ENCODE results near the gene CRISPLD2.

The CRISPLD2 gene

DNA sequence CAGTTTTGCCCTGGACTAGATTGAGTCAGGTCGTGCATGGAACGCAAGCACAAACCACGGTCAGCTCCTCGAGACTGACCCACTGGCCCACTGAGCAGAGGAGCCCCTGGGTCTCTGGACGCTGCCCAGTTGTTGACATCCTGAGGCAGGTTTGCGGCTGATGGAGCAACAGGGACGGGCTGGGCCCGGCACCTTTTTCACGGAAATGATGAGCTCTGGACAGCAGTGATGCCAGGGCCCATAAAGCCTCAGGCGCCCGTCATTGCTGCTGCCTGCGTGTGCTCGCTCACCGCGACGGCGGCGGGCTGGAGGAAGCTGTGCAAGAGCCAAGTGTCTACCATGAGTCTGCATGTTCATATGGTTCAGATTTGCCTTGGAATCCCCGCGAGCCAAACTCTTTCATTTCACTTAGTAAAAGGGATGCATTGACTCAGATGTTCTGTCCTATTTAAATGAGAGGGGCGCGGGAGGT lies 30.8 kb upstream of the CRISPLD2 start:
- Histone ChIP-seq H2AFZ (ENCODE audit: low read length) (no peak overlapping the region), H3K36me3 (replicated peaks; ENCODE audit: insufficient read depth, low read length) (no peaks in the 10 kb centered on the region), H3K27me3 (replicated peaks; ENCODE audit: insufficient read depth, low read length) (no peaks in the 10 kb centered on the region), H3K4me1 (ENCODE audit: low read length) (no peaks in the 10 kb centered on the region), H4K20me1 (ENCODE audit: insufficient read depth, low read length) (no peaks in the 10 kb centered on the region), H3K4me2 (ENCODE audit: low read depth, low read length) (no peak overlapping the region), H3K9me2 (replicated peaks; ENCODE audit: insufficient read depth, low read length) (no peaks in the 10 kb centered on the region), H3K79me2 (ENCODE audit: low read length) (no peaks in the 10 kb centered on the region), H3K4me3 (ENCODE audit: low read length) (no peak overlapping the region), H3K27ac (ENCODE audit: low read length) (no peak overlapping the region), H3K9ac (ENCODE audit: low read length) (no peak overlapping the region), H3K9me3 (replicated peaks; ENCODE audit: insufficient read depth, low read length) (no peaks in the 10 kb centered on the region), H3F3A (ENCODE audit: insufficient read depth, low read length) (no peaks in the 10 kb centered on the region)
- no peak for DNase-seq
- TF ChIP-seq EZH2 (optimal IDR thresholded peaks at IDR 0.05; ENCODE audit: low read depth, low read length) (no peak), EZH2phosphoT487 (IDR thresholded peaks at IDR 0.05; ENCODE audit: low read length) (no peak)
- TF ChIP-seq, protein P1, sequence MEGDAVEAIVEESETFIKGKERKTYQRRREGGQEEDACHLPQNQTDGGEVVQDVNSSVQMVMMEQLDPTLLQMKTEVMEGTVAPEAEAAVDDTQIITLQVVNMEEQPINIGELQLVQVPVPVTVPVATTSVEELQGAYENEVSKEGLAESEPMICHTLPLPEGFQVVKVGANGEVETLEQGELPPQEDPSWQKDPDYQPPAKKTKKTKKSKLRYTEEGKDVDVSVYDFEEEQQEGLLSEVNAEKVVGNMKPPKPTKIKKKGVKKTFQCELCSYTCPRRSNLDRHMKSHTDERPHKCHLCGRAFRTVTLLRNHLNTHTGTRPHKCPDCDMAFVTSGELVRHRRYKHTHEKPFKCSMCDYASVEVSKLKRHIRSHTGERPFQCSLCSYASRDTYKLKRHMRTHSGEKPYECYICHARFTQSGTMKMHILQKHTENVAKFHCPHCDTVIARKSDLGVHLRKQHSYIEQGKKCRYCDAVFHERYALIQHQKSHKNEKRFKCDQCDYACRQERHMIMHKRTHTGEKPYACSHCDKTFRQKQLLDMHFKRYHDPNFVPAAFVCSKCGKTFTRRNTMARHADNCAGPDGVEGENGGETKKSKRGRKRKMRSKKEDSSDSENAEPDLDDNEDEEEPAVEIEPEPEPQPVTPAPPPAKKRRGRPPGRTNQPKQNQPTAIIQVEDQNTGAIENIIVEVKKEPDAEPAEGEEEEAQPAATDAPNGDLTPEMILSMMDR (IDR thresholded peaks at IDR 0.05; ENCODE audit: low read length): no peak

DNA sequence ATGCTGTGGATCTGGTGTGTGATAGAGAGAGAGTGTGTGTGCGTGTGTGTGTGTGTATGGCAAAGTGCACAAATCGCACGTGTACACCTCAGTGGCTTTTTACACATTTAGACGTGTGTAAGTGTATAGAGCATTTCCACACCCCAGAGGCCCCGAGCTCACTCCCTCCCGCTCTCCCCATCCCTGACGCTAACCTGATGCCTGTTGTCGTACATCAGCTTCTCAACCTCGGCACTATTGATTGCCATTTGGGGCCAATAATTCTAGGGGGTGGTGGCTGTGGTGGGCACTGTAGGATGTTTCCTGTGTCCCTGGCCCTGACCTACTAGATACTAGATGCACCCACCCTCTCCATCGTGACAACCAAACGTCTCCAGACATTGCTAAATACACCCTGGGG lies 30.4 kb upstream of the CRISPLD2 start:
- Histone ChIP-seq H3K27me3 (replicated peaks; ENCODE audit: insufficient read depth, low read length) (no peaks in the 10 kb centered on the region), H3K9me3 (replicated peaks; ENCODE audit: insufficient read depth, low read length) (no peaks in the 10 kb centered on the region), H3K9ac (ENCODE audit: low read length) (no peak overlapping the region), H3F3A (ENCODE audit: insufficient read depth, low read length) (no peaks in the 10 kb centered on the region), H3K4me1 (ENCODE audit: low read length) (no peaks in the 10 kb centered on the region), H3K4me3 (ENCODE audit: low read length) (no peak overlapping the region), H3K27ac (ENCODE audit: low read length) (no peak overlapping the region), H3K9me2 (replicated peaks; ENCODE audit: insufficient read depth, low read length) (no peaks in the 10 kb centered on the region), H3K36me3 (replicated peaks; ENCODE audit: insufficient read depth, low read length) (no peaks in the 10 kb centered on the region), H4K20me1 (ENCODE audit: insufficient read depth, low read length) (no peaks in the 10 kb centered on the region), H2AFZ (ENCODE audit: low read length) (no peak overlapping the region), H3K4me2 (ENCODE audit: low read depth, low read length) (no peak overlapping the region), H3K79me2 (ENCODE audit: low read length) (no peaks in the 10 kb centered on the region)
- TF ChIP-seq, protein P1 (IDR thresholded peaks at IDR 0.05; ENCODE audit: low read length): no peak
- TF ChIP-seq EZH2phosphoT487 (IDR thresholded peaks at IDR 0.05; ENCODE audit: low read length) (no peak), EZH2 (optimal IDR thresholded peaks at IDR 0.05; ENCODE audit: low read depth, low read length) (no peak)
- DNase-seq: no peak

DNA sequence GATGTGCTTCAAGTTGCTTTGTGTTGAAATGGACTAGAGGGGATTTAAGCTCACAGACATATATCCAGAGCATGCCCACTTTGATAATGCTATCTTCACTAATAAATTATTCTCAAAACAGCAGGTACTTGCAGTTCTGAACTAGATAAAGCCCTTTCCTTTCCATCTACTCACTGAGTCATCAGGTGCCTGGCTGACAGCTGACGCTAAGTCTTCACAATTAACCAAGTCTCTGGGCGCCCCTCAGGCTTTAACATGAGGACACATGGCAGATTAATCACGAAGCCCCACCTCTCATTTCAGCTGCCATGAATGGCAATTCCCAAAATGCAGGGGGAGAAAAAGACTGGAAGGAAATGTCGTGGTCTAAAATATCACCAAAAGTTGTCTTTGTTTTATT lies 29.5 kb upstream of the CRISPLD2 start:
- no peaks in the 10 kb centered on the region for H3F3A ChIP-seq (ENCODE audit: insufficient read depth, low read length)
- no peaks in the 10 kb centered on the region for H3K9me2 ChIP-seq (replicated peaks; ENCODE audit: insufficient read depth, low read length)
- H3K9me3 ChIP-seq (replicated peaks; ENCODE audit: insufficient read depth, low read length): no peaks in the 10 kb centered on the region
- no peaks in the 10 kb centered on the region for H3K79me2 ChIP-seq (ENCODE audit: low read length)
- H3K9ac ChIP-seq (ENCODE audit: low read length): no peak overlapping the region
- no peak overlapping the region for H3K27ac ChIP-seq (ENCODE audit: low read length)
- no peak overlapping the region for H3K4me3 ChIP-seq (ENCODE audit: low read length)
- H2AFZ ChIP-seq (ENCODE audit: low read length): no peak overlapping the region
- H3K36me3 ChIP-seq (replicated peaks; ENCODE audit: insufficient read depth, low read length): no peaks in the 10 kb centered on the region
- no peak overlapping the region for H3K4me2 ChIP-seq (ENCODE audit: low read depth, low read length)
- no peak for TF ChIP-seq EZH2phosphoT487 (IDR thresholded peaks at IDR 0.05; ENCODE audit: low read length)
- TF ChIP-seq, protein P1 (IDR thresholded peaks at IDR 0.05; ENCODE audit: low read length): no peak
- no peak for TF ChIP-seq EZH2 (optimal IDR thresholded peaks at IDR 0.05; ENCODE audit: low read depth, low read length)
- H3K4me1 ChIP-seq (ENCODE audit: low read length): no peaks in the 10 kb centered on the region
- no peak for DNase-seq
- no peaks in the 10 kb centered on the region for H4K20me1 ChIP-seq (ENCODE audit: insufficient read depth, low read length)
- no peaks in the 10 kb centered on the region for H3K27me3 ChIP-seq (replicated peaks; ENCODE audit: insufficient read depth, low read length)
